GM19372 (cell line): ENCODE results near the gene SEC14L2.
A peak's percentile ranks its signal among the peaks of the same experiment; 100 is the strongest.

ENCODE experiments used
- ATAC-seq: cut with Tn5 transposase; IDR thresholded peaks from one replicate; pipeline ENCODE4 v1.9.1; 2021; ENCODE audit warnings: mild to moderate bottlenecking, low read depth, moderate library complexity; ENCODE audit not compliant: unreplicated experiment

The SEC14L2 gene

GRCh38 chr22:30396871-30397655 lies at the start of gene SEC14L2:
TSS of gene SEC14L2 (plus strand) at chr22:30397018. CDS start at chr22:30397117, 99 bp downstream.
- ATAC-seq = no peak

DNA sequence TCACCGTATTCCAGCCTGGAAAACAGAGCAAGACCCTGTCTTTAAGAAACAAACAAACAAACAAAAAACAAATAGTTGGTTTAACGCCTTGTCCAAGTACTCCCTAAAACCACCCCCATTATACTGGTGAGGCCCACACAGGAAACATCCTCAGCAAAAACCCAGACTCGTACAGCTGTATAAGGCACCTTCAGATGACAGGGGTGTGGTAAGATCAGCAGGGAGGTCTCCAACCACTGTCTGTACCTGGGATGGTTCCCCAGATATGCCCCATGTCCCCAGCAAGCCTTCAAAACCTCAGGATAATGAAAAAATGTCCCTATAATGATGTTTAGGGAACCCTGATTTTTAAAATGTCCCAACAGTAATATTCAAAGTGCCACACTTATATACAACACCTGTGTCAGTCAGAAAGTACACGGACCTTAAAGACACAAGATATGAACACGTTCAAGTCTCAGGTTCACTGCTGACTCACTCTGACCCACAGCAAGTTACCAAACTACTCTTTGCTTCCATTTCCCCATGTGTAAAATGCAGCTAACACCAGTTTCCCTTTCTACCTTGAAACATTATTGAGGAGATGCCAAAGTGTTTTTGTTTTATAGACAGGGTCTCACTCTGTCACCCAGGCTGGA lies 49.4 kb upstream of the SEC14L2 start:
- ATAC-seq = no peak

GRCh38 chr22:30348404-30348803 lies 48.4 kb upstream of the SEC14L2 start:
- no peak for ATAC-seq

DNA sequence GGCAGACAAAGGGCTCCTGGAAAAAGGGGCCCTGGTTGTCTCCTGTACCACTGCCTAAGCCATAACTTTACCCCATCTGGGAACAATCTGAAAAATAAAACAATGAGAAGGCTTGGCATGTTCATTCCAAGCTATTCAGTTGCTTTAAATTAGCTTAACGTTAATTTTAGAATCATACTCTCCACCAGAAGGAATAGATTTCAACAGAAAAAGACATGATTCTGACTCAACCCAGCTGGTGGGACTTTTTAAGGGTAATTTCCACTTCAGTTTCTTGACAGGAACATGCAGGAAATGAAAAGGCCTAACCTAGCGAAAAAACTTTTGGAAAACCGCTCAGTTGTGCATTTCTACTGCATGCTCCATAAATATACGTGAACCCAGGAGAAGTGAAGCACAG lies 48.0 kb upstream of the SEC14L2 start:
- ATAC-seq = no peak

- ATAC-seq = no peak
These were observed 45.6 kb upstream of the SEC14L2 start for GRCh38 chr22:30351226-30351625.

GRCh38 chr22:30354644-30355043 lies 42.2 kb upstream of the SEC14L2 start:
- no peak for ATAC-seq

GRCh38 chr22:30356449-30357235 lies 40.2 kb upstream of the SEC14L2 start, which contains the start of the genes CCDC157 and SF3A1:
TSS of gene CCDC157 (plus strand) at chr22:30357007. CDS start at chr22:30366001, 8,994 bp downstream.
TSS of gene SF3A1 (minus strand) at chr22:30356894. CDS start at chr22:30356792, 102 bp downstream.
- peak; percentile 95 for ATAC-seq

- ATAC-seq = no peak
These were observed 39.6 kb upstream of the SEC14L2 start for GRCh38 chr22:30357236-30357570.

GRCh38 chr22:30357650-30358215 lies 39.1 kb upstream of the SEC14L2 start:
- no peak for ATAC-seq

GRCh38 chr22:30358541-30358940 lies 38.3 kb upstream of the SEC14L2 start:
- ATAC-seq = no peak

GRCh38 chr22:30361916-30362650 lies 34.7 kb upstream of the SEC14L2 start:
- ATAC-seq = no peak

- no peak for ATAC-seq
These were observed 34.1 kb upstream of the SEC14L2 start for GRCh38 chr22:30362651-30363281.

GRCh38 chr22:30365891-30366290 lies 30.9 kb upstream of the SEC14L2 start:
- no peak for ATAC-seq

- no peak for ATAC-seq
These were observed 28.4 kb upstream of the SEC14L2 start for GRCh38 chr22:30368420-30368819.

DNA sequence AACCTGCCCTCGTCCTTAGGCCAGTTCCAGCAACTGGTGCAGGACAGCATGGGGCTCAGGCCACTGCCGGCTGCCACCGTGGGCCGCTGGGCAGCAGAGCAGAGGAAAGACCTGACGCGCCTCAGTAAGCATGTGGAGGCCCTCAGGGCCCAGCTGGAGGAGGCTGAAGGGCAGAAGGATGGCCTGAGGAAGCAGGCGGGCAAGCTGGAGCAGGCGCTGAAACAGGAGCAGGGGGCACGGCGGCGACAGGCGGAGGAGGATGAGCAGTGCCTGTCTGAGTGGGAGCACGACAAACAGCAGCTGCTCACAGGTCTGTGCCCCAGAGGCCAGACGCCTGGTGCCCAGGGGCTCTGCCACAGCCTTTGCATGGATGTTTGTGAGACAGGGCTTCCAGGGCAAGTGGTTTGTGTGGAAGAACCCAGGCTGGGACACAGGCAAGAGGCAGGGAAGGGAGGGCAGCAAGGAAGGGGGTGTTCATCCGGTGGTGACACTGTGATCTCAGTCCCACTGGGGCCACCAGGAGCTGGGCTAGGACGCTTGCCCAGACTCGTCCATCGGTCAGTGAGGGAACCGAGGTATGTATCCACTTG lies 26.1 kb upstream of the SEC14L2 start:
- ATAC-seq = no peak

- no peak for ATAC-seq
These were observed 25.5 kb upstream of the SEC14L2 start for GRCh38 chr22:30371321-30371720.

GRCh38 chr22:30371981-30372380 lies 24.8 kb upstream of the SEC14L2 start:
- ATAC-seq = no peak

- ATAC-seq = no peak
These were observed 23.9 kb upstream of the SEC14L2 start for GRCh38 chr22:30372915-30373314.
